Gastrocnemius medialis (tissue), 4 donors: Measurements from ENCODE around the gene CD2AP. TPM values are rescaled to one million over a fixed set of nuclear protein-coding genes. Genes with fewer than 3 reads are reported as not detected.

Experiments
- ATAC-seq, 2 donors: fragments of 150-250 bp; one replicate each; pipeline ENCODE4 v1.9.1; 2016
- DNase-seq, 2 donors: peaks; one replicate each; pipeline ENCODE4 v3.0.0-alpha.2; 2019
- H3K27ac ChIP-seq, 4 donors: fragments of 200-600 bp; sonication (generic); 1 replicate in 1 of 4; 2 replicates in 3 of 4; pipeline ENCODE4 v1.5.1; 2016 to 2018; ENCODE audit warnings: mild to moderate bottlenecking in 2 of 4, moderate library complexity in 1 of 4
- H3K27me3 ChIP-seq, 3 donors: fragments of 200-600 bp; sonication (generic) in 2 of 3; 1 replicate in 1 of 3; 2 replicates in 2 of 3; pipeline versions ENCODE4 v1.5.1 to v1.6.0; 2016 to 2019; ENCODE audit warnings: mild to moderate bottlenecking in 1 of 3, moderate library complexity in 1 of 3
- H3K36me3 ChIP-seq, 2 donors: fragments of 200-600 bp; sonication (generic) in 1 of 2; one replicate each; pipeline ENCODE4 v1.5.1; 2017 to 2018
- H3K4me1 ChIP-seq, 2 donors: fragments of 200-600 bp; sonication (generic) in 1 of 2; one replicate each; pipeline ENCODE4 v1.5.1; 2016 to 2017; ENCODE audit warnings: mild to moderate bottlenecking in 2 of 2
- H3K4me3 ChIP-seq, 4 donors: fragments of 200-600 bp; sonication (generic) in 3 of 4; 1 replicate in 1 of 4; 2 replicates in 3 of 4; pipeline ENCODE4 v1.5.1; 2016 to 2019; ENCODE audit warnings: mild to moderate bottlenecking in 2 of 4
- H3K9me3 ChIP-seq, 3 donors: fragments of 200-600 bp; sonication (generic) in 2 of 3; 1 replicate in 1 of 3; 2 replicates in 2 of 3; pipeline ENCODE4 v1.5.1; 2016 to 2019
- POLR2A ChIP-seq, 2 donors: fragments of 450-650 bp; IDR thresholded peaks; one replicate each; pipeline ENCODE4 v1.6.1; 2017; ENCODE audit warnings: antibody characterized with exemption in 2 of 2, mild to moderate bottlenecking in 2 of 2, moderate library complexity in 2 of 2
- in situ Hi-C, 4 donors: fragments of 200-750 bp; cut with MboI; loops; one replicate each; pipeline versions ENCODE4 v1.15.0 to v1.8.0; 2017; ENCODE audit warnings: low sequenced_read_pairs in 4 of 4
- intact Hi-C: fragments of 100-400 bp; cut with DNase I; formaldehyde crosslinking; loops from one replicate; pipeline ENCODE4 v1.15.1; 2023; ENCODE audit warnings: low total_unique reads
- total RNA-seq, 4 donors: library from RNA; depleted of rRNA; stranded (reverse); fragments of >200 nt; gene quantifications; one replicate each; pipeline versions ENCODE4 v1.1.0 to v1.2.3, GENCODE V29; 2016
- TF ChIP-seq, protein P1 (sequence below), 5 experiments: fragments of 450-650 bp in 3 of 5; fragments of 200-600 bp in 2 of 5; sonication (generic) in 2 of 5; IDR thresholded peaks in 4 of 5; conservative IDR thresholded peaks in 1 of 5; 1 replicate in 4 of 5; 2 replicates in 1 of 5; pipeline ENCODE4 v1.5.1; 2016 to 2019; ENCODE audit warnings: antibody characterized with exemption in 5 of 5, mild to moderate bottlenecking in 3 of 5, moderate library complexity in 3 of 5

Gene CD2AP
- total RNA-seq, 4 donors from 2014 or later = 6.9 to 14.1 (median 8.6) TPM

GRCh38 chr6:47669684-47670513 is 192.3 kb downstream of the CD2AP start:
- H3K4me3 ChIP-seq = no peak overlapping the region
- no peak overlapping the region for H3K27ac ChIP-seq
- ATAC-seq = no peak
- intact Hi-C loops = no loop called here
- in situ Hi-C loops = no loop called here
- TF ChIP-seq POLR2A (IDR thresholded peaks at IDR 0.05) = no peak
- TF ChIP-seq, protein P1, sequence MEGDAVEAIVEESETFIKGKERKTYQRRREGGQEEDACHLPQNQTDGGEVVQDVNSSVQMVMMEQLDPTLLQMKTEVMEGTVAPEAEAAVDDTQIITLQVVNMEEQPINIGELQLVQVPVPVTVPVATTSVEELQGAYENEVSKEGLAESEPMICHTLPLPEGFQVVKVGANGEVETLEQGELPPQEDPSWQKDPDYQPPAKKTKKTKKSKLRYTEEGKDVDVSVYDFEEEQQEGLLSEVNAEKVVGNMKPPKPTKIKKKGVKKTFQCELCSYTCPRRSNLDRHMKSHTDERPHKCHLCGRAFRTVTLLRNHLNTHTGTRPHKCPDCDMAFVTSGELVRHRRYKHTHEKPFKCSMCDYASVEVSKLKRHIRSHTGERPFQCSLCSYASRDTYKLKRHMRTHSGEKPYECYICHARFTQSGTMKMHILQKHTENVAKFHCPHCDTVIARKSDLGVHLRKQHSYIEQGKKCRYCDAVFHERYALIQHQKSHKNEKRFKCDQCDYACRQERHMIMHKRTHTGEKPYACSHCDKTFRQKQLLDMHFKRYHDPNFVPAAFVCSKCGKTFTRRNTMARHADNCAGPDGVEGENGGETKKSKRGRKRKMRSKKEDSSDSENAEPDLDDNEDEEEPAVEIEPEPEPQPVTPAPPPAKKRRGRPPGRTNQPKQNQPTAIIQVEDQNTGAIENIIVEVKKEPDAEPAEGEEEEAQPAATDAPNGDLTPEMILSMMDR (IDR thresholded peaks at IDR 0.05 in 4 of 5, conservative IDR thresholded peaks at IDR 0.05 in 1 of 5) = no peak
- DNase-seq = no peak
- H3K4me1 ChIP-seq = no peaks in the 10 kb centered on the region
- no peaks in the 10 kb centered on the region for H3K36me3 ChIP-seq
- H3K27me3 ChIP-seq = no peaks in the 10 kb centered on the region
- no peaks in the 10 kb centered on the region for H3K9me3 ChIP-seq

DNA sequence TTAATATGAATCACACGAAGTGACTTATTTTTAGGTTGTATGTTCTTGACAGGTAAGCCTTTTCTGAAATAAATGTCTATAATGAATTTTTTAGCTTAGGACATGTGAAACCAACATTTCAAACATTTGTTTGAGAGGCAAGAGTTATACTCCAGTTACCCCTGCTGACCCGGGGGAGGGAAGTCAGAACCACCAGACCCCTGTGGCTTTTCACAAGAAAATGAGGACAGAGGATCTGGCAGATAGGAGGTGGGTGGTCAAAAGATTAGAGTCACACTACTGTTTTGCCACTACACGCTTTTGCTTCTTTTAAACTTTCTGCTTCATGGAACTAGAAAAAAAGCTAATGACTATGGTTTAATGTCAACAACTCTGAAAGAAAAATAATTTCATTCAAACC is 193.3 kb downstream of the CD2AP start:
- H3K4me1 ChIP-seq = no peaks in the 10 kb centered on the region
- no peaks in the 10 kb centered on the region for H3K9me3 ChIP-seq
- TF ChIP-seq POLR2A (IDR thresholded peaks at IDR 0.05) = no peak
- TF ChIP-seq, protein P1 (IDR thresholded peaks at IDR 0.05 in 4 of 5, conservative IDR thresholded peaks at IDR 0.05 in 1 of 5) = no peak
- in situ Hi-C loops (no loop called here), intact Hi-C loops (no loop called here)
- H3K27me3 ChIP-seq = no peaks in the 10 kb centered on the region
- DNase-seq = no peak
- H3K36me3 ChIP-seq = no peaks in the 10 kb centered on the region
- no peak for ATAC-seq
- H3K27ac ChIP-seq = no peak overlapping the region
- H3K4me3 ChIP-seq = no peak overlapping the region

DNA sequence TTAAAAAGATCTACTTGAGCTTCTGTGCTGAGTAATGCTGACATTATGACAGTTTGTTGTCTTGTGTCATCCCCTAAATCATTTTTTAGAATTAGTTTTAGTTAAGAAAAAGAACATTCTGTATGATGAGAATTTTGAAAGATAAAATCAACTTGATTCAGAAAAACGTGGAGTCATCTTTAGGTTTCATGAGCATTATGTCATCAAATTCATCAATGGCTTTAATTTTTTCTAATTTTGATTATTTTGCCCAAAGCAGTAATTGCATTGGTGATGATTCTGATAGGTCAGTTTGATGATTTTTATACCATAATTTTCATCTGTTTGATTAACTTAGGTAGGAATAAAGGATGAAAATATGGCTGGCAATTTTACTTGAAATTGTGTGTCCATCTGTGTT is 194.2 kb downstream of the CD2AP start:
- intact Hi-C loops (no loop called here), in situ Hi-C loops (no loop called here)
- ATAC-seq (no peak), DNase-seq (no peak)
- Histone ChIP-seq H3K27ac (no peak overlapping the region), H3K36me3 (no peaks in the 10 kb centered on the region), H3K27me3 (no peaks in the 10 kb centered on the region), H3K4me1 (no peaks in the 10 kb centered on the region), H3K4me3 (no peak overlapping the region), H3K9me3 (no peaks in the 10 kb centered on the region)
- no peak for TF ChIP-seq POLR2A (IDR thresholded peaks at IDR 0.05)
- TF ChIP-seq, protein P1 (IDR thresholded peaks at IDR 0.05 in 4 of 5, conservative IDR thresholded peaks at IDR 0.05 in 1 of 5) = no peak

DNA sequence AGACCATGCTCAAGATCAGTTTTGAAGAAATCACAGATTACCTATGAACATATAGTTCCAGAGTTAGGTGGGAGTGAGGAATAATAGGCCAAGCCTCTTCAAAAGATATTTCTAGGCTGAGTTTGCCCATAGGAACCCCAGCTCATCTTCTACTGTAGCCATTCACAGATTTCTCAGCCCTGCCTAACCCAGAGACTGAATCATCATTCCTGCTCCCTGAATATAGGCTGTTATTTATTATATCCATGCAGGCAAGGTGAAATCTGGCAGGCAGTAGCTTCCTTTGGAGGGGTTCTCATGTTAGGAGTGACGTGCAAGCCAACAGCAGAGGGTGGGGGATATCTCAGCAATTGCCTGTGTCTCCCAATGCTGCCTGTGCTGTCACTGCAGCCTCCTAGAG is 195.2 kb downstream of the CD2AP start:
- no peaks in the 10 kb centered on the region for H3K27me3 ChIP-seq
- intact Hi-C loops = no loop called here
- no peaks in the 10 kb centered on the region for H3K9me3 ChIP-seq
- no peak overlapping the region for H3K4me3 ChIP-seq
- no peaks in the 10 kb centered on the region for H3K4me1 ChIP-seq
- no peak for TF ChIP-seq POLR2A (IDR thresholded peaks at IDR 0.05)
- TF ChIP-seq, protein P1 (IDR thresholded peaks at IDR 0.05 in 4 of 5, conservative IDR thresholded peaks at IDR 0.05 in 1 of 5) = no peak
- in situ Hi-C loops = no loop called here
- H3K27ac ChIP-seq = no peak overlapping the region
- DNase-seq = no peak
- no peak for ATAC-seq
- H3K36me3 ChIP-seq = no peaks in the 10 kb centered on the region
